NCI-H510A treated with DMSO at 0.1 percent for 48 hours (cell line): ENCODE measurements around the gene GGT1.
"Not testable (repeated sequence)": the region's sequence is repeated elsewhere in the genome, so short reads cannot be mapped to it uniquely, and the experiment has no call there.

Experiments
- DNase-seq: peaks from one replicate; lab custom pipeline; 2025; lab: John Stamatoyannopoulos, UW

GGT1 gene

GRCh38 chr22:24599958-24600715, 2.9 kb upstream of the GGT1 start:
- DNase-seq = not testable (repeated sequence)

DNA sequence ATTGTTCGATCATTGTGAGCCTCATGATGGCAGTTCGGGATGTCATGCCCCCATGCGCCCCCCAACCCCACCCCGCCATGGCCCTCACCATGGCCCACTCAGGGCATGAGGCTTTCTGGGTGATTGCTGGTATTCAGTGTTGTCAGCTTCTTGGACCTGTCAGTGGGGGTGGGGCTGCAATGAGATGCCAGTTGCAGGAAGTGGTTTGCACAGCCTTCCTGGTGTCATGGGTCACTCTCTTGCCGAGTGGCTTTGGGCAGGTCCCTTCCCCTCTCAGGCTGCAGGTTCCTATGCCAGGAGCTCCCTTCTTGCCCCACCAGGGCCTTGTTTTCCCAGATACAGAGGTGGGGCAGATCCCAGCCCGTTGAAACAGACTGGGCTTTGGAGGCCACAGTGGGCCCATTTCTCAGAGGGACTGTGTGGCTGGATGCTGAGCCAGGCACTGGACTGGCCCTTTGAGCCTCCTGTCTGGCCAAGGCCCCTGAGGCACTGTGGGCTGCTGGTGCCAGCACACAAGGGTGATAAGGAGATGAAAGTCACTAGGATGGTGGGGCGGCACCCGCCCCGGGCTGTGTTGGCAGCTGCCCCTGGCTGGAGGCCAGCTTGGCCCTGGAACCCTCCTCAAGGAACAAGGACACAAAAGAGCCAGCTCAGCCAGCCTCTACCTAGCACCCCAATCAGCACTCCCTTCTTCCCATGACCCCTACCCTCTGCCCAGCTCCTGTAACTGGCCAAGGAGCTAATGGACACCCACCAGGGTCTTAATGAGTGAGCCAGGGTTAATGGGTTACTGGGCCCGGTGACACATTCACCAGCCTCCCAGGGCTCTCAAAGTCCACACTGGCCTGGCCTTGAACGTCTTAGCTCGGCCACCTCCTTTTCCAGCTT, 1.5 kb upstream of the GGT1 start:
- no peak for DNase-seq

- not testable (repeated sequence) for DNase-seq
Measured at GRCh38 chr22:24602105-24602749, 766 bp upstream of the GGT1 start.

GRCh38 chr22:24603770-24604629, 1.0 kb downstream of the GGT1 start:
- not testable (repeated sequence) for DNase-seq

DNA sequence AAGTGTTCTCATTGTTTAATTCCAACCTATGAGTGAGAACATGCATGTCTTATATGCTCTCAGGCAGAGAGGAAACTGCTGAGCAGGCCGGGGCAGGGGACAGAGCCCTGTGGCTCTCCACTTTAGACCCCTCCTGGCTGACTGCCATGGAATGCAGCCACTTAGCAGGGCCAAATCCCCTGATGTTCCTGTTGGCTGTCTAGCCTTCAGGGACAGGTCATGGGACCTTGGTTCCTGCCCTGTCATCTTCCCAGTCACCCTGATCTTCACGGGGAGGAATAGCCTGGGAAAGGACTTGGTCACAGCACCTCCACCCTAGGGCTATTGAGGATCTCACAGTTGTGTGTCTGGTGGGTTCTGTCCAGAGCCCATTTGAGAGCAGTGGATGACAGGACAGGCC, 3.3 kb downstream of the GGT1 start:
- not testable (repeated sequence) for DNase-seq

GRCh38 chr22:24607429-24607983, 4.5 kb downstream of the GGT1 start:
- not testable (repeated sequence) for DNase-seq

GRCh38 chr22:24608327-24608726, 5.3 kb downstream of the GGT1 start:
- not testable (repeated sequence) for DNase-seq

- not testable (repeated sequence) for DNase-seq
Measured at GRCh38 chr22:24609888-24610287, 6.9 kb downstream of the GGT1 start.

DNA sequence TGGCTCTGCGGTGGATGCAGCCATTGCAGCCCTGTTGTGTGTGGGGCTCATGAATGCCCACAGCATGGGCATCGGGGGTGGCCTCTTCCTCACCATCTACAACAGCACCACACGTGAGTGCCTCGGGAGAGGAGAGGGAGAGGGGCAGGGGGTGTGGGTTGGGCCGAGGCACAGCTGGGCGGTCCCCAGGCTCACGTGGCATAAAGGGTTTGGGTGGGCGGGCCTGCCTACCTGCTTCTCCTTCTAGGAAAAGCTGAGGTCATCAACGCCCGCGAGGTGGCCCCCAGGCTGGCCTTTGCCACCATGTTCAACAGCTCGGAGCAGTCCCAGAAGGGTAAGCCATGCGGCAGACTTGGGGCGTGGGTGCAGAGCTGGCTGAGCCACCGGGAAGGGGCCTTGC, 11.8 kb downstream of the GGT1 start:
- DNase-seq = not testable (repeated sequence)

DNA sequence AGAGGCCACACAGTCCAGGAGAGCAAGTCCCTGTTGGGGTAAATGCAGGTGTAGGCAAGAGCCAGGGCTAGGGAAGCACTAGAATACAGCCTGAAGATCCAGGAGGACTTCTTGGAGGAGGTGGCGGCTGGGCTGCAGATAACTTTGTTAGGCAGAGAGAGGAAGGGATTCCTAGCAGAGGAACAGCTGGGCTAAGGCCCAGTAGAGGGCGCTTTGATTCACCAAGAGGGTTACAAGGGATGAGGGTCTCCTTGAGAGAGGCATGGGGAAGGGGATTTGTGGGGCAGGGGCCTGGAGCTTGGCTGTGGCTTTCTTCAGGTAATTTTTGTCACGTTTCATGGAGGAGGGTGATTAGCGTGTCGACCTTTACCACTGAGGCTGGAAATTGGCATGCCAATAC, 18.3 kb downstream of the GGT1 start:
- DNase-seq = not testable (repeated sequence)

- not testable (repeated sequence) for DNase-seq
Measured at GRCh38 chr22:24622596-24622995, 19.6 kb downstream of the GGT1 start.

GRCh38 chr22:24627911-24628310, 24.9 kb downstream of the GGT1 start:
- not testable (repeated sequence) for DNase-seq

DNA sequence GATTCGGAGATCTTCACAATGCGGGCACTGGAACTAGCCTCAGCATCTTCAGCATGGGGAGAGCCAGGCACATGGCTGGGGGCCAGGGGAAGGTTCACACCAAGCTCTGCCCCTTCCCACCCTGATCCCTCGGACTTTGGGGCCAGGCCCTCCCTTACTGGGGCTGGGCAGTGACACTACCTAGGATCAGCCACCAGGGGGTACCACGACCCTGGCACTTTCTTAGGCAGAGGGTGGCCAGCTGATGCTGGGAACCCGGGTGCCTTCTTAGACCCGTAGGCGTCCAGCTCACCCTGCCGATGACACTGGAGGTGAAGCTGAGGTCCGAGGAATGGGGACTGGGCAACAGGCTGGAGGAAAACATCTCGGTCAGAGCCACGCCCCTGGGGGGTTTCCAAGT, 26.1 kb downstream of the GGT1 start:
- not testable (repeated sequence) for DNase-seq

GRCh38 chr22:24630812-24631427, 27.9 kb downstream of the GGT1 start:
- DNase-seq = not testable (repeated sequence)

DNA sequence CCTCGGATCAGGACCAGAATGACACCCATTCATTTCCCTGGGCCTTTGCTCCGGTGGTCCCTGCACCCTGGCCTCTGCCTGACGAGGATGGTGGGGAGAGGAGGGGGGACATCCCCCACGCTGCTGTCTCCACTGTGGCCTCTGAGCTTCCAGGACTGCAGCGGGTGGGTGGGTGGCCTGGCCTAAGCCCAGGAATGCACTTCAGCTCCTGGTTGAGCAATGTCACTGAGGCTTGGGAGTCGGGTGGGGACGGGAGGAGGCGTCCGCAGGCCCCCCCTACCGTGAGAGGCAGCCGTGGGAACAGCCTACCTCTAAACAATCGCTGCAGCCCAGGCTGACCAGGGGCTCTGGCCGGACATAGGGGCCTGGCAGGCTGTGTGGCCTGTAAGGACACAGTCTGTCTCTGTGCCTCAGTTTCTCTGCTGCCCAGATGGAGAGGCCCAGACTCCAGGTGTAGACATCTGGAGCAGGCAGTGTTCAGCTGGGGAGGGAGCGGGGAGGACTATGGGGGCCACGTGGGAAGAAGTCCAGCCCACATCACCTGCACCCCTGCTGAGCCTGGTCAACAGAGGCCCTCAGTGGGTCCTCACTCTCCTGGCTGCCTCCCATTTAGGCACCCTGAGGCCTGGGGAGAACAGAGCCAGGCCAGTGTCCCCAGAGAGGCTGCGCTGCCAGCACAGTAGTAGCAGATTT, 28.6 kb downstream of the GGT1 start:
- DNase-seq = not testable (repeated sequence)

DNA sequence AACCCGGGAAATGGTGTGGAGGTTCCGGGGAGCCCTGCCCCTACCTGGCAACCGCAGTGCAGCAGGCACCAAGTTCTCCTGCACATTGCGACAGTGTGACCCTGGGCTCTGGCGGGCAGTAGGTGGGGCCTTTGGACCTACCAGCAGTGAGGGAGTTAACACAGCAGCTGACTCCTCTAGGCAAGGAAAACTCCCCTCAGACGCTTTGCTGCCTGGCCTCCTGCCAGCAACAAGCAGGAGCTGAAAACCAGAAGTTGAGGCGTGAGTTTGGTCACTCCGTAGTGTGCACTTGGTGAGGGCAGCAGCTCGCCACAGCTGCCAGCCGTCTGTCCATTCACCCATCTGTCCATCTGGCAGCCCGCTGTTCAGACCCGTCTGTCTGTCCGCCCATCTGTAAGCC, 29.6 kb downstream of the GGT1 start:
- DNase-seq = not testable (repeated sequence)

DNA sequence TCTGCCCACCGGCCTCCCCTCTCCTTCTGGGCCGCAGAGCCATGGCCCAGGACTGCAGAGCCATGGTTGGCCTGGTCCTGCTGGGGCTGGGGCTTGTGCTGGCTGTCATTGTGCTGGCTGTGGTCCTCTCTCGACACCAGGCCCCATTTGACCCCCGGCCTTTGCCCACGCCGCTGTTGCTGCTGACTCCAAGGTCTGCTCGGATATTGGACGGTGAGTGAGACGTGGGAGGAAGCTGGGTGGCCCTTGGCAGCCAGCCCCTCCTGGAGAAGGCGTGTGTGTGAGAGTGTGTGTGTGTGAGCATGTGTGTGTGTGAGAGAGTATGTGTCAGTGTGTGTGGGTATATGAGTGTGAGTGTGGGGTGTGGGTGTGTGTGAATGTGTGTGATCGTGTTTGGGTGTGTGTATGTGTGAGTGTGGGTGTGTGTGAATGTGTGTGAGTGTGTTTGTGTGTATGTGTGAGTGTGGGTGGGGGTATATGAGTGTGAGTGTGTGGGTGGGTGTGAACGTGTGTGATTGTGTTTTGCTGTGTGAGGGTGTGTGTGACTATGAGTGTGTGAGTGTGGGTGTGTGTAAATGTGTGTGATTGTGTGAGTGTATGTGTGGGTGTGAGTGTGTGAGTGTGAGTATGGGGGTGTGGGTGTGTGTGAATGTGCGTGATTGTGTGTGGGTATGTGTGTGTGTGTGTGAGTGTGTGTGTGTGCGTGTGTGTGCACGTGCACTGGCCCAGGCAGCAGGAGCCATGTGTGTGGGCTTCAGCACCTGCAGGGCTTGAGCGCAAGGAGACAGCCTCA, 30.4 kb downstream of the GGT1 start:
- DNase-seq = not testable (repeated sequence)

- DNase-seq = not testable (repeated sequence)
Measured at GRCh38 chr22:24634776-24635389, 31.9 kb downstream of the GGT1 start.

DNA sequence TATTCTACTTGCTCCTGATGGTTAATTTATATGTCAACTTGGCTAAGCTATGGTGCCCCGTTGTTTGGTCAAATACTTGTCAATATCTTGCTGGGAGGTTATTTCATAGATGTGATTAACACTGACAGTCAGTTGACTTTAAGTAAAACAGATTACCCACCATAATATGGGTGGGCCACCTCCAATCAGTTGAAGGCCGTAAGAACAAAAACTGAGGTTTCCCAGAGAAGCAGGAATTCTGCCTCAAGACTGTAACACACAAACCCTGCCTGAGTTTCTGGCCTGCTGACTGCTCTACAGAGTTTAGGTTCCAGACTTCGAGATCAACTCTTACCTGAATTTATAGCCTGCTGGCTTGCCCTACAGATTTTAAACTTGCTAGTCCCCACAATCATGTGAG, 33.5 kb downstream of the GGT1 start:
- not testable (repeated sequence) for DNase-seq
